GM12878 (cell line): Measurements from ENCODE around the gene HS3ST1. TPM values are rescaled to one million over a fixed set of nuclear protein-coding genes. Genes with fewer than 3 reads are reported as not detected.

ENCODE experiments used
- BCL11A ChIP-seq: IDR thresholded peaks from 2 replicates; pipeline ENCODE4 v1.6.1; 2011; ENCODE audit warnings: low read depth, low read length
- CHD1 ChIP-seq: IDR thresholded peaks from 2 replicates; pipeline ENCODE4 v1.6.1; 2012; ENCODE audit warnings: low read depth, low read length, improper control_type of control experiment
- CREB1 ChIP-seq: IDR thresholded peaks from 2 replicates; pipeline ENCODE4 v1.6.1; 2012; ENCODE audit warnings: low read depth, mild to moderate bottlenecking, inconsistent platforms
- EP300 ChIP-seq, 2 experiments: fragments of 150-350 bp in 1 of 2; IDR thresholded peaks; 2 replicates each; pipeline ENCODE4 v1.6.1; 2011 to 2012; ENCODE audit warnings: low read depth in 2 of 2, low read length in 2 of 2, borderline replicate concordance in 1 of 2, improper control_type of control experiment in 1 of 2, inconsistent platforms in 1 of 2; ENCODE audit not compliant: control insufficient read depth in 1 of 2
- HDGF ChIP-seq: fragments of 450-650 bp; IDR thresholded peaks from 2 replicates; pipeline ENCODE4 v1.6.1; 2016; ENCODE audit warnings: antibody characterized with exemption
- JUND ChIP-seq: IDR thresholded peaks from 2 replicates; pipeline ENCODE4 v1.6.1; 2012; ENCODE audit warnings: low read depth, mild to moderate bottlenecking, low read length, improper control_type of control experiment, moderate library complexity
- MTA3 ChIP-seq: IDR thresholded peaks from 2 replicates; pipeline ENCODE4 v1.6.1; 2012; ENCODE audit warnings: low read length, inconsistent platforms, borderline replicate concordance
- NR2F1 ChIP-seq: fragments of 450-650 bp; conservative IDR thresholded peaks from 2 replicates; pipeline ENCODE4 v1.6.1; 2017; ENCODE audit warnings: mild to moderate bottlenecking
- POLR2A ChIP-seq: IDR thresholded peaks from 2 replicates; pipeline ENCODE4 v1.6.1; 2011; ENCODE audit warnings: low read depth, mild to moderate bottlenecking, low read length
- RELA ChIP-seq: fragments of 450-650 bp; IDR thresholded peaks from 2 replicates; pipeline ENCODE4 v1.8.0; 2014; ENCODE audit warnings: borderline replicate concordance; ENCODE audit not compliant: partially characterized antibody
- polyA plus RNA-seq, 11 experiments: library from polyadenylated mRNA; depleted of rRNA in 4 of 11; unstranded in 6 of 11; stranded (reverse) in 5 of 11; fragments of >200 nt; fragmentation: Nextera tagmentation in 4 of 11; fragmentation: Illumina TruSeq in 1 of 11; extraction: Ambion mirVana in 4 of 11; extraction: Trizol in 1 of 11; gene quantifications; 1 replicate in 1 of 11; 2 replicates in 10 of 11; pipeline versions ENCODE4 v1.2.1 to v1.2.3, GENCODE V29; 2011 to 2016; ENCODE audit warnings: inconsistent platforms in 2 of 11, missing spikeins in 2 of 11, low read depth in 1 of 11
- total RNA-seq, 4 experiments: library from RNA; depleted of rRNA in 3 of 4; stranded (reverse); fragments of >200 nt in 3 of 4; fragmentation: Illumina TruSeq in 1 of 4; extraction: Trizol in 1 of 4; gene quantifications; 2 replicates each; pipeline versions ENCODE4 v1.2.1 to v1.2.3, GENCODE V29; 2013 to 2021
- TF ChIP-seq, protein P1 (sequence below): IDR thresholded peaks from 2 replicates; pipeline ENCODE4 v1.6.1; 2012; ENCODE audit warnings: low read depth, low read length, improper control_type of control experiment
- TF ChIP-seq, protein P2 (sequence below): fragments of 450-650 bp; IDR thresholded peaks from 2 replicates; pipeline ENCODE4 v1.6.1; 2017; ENCODE audit warnings: mild to moderate bottlenecking, moderate library complexity

Gene HS3ST1
- total and polyA plus RNA-seq, 10 of the 15 experiments (the other 5 are each of a cell fraction or from before 2014, with no cell fraction given): 0.03 to 0.65 (median 0.13) TPM

DNA sequence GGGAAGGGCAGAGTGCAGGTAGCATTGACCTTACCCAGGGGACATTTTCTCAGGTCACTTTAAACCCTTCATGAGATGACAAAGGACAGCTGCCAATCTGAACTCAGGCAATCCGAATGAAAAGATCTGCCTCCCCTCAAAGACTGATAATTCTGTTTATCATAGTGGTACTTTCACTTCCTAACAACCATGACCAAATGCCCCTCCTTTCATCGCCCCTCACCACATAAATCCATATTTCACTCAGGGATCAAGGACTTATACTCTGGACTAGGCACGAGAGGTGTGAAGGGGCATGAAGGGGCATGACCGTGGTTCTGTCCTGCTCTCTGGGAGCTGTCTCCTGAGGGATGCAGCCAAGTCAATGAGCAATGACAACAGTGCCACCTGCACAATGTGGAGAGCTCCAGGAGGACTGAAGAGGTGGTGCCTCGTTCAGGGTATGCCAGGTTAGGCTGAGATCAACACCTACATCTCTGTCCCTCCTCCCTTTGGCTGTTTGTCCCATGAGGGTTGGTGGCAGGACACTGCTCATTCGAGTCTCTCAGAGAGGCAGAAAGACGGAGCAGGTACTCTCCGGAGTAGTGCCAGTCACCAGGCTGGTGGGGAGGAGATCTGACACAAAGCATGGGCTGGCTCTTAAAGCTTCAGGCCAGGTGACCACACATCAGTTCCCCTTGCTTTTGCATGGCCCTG is 12.5 kb downstream of the HS3ST1 start (continued):
- TF ChIP-seq, protein P1, sequence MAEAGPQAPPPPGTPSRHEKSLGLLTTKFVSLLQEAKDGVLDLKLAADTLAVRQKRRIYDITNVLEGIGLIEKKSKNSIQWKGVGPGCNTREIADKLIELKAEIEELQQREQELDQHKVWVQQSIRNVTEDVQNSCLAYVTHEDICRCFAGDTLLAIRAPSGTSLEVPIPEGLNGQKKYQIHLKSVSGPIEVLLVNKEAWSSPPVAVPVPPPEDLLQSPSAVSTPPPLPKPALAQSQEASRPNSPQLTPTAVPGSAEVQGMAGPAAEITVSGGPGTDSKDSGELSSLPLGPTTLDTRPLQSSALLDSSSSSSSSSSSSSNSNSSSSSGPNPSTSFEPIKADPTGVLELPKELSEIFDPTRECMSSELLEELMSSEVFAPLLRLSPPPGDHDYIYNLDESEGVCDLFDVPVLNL: no peak
- no peak for TF ChIP-seq EP300 (IDR thresholded peaks at IDR 0.05; ENCODE audit: borderline replicate concordance in 1 of 2, control insufficient read depth in 1 of 2, low read depth in 2 of 2, low read length in 2 of 2)
- no peak for TF ChIP-seq JUND
- no peak for TF ChIP-seq NR2F1
- TF ChIP-seq MTA3: no peak
- no peak for TF ChIP-seq CHD1
- TF ChIP-seq BCL11A: peak; percentile 81; the same call in 1 of the 2 replicates
- no peak for TF ChIP-seq RELA
- TF ChIP-seq HDGF: no peak
- TF ChIP-seq, protein P2, sequence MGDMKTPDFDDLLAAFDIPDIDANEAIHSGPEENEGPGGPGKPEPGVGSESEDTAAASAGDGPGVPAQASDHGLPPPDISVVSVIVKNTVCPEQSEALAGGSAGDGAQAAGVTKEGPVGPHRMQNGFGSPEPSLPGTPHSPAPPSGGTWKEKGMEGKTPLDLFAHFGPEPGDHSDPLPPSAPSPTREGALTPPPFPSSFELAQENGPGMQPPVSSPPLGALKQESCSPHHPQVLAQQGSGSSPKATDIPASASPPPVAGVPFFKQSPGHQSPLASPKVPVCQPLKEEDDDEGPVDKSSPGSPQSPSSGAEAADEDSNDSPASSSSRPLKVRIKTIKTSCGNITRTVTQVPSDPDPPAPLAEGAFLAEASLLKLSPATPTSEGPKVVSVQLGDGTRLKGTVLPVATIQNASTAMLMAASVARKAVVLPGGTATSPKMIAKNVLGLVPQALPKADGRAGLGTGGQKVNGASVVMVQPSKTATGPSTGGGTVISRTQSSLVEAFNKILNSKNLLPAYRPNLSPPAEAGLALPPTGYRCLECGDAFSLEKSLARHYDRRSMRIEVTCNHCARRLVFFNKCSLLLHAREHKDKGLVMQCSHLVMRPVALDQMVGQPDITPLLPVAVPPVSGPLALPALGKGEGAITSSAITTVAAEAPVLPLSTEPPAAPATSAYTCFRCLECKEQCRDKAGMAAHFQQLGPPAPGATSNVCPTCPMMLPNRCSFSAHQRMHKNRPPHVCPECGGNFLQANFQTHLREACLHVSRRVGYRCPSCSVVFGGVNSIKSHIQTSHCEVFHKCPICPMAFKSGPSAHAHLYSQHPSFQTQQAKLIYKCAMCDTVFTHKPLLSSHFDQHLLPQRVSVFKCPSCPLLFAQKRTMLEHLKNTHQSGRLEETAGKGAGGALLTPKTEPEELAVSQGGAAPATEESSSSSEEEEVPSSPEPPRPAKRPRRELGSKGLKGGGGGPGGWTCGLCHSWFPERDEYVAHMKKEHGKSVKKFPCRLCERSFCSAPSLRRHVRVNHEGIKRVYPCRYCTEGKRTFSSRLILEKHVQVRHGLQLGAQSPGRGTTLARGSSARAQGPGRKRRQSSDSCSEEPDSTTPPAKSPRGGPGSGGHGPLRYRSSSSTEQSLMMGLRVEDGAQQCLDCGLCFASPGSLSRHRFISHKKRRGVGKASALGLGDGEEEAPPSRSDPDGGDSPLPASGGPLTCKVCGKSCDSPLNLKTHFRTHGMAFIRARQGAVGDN: no peak
- TF ChIP-seq CREB1: no peak
- TF ChIP-seq POLR2A: no peak
